IMR-90 (cell line): ENCODE results near the gene IBSP.

Experiments used
- CEBPB ChIP-seq: IDR thresholded peaks from 2 replicates; pipeline ENCODE4 v1.6.1; 2012; ENCODE audit warnings: low read depth, low read length, improper control_type of control experiment
- CTCF ChIP-seq: conservative IDR thresholded peaks from 2 replicates; pipeline ENCODE4 v1.5.1; 2012; ENCODE audit warnings: mild to moderate bottlenecking, low read depth, low read length, improper control_type of control experiment
- MAFK ChIP-seq: IDR thresholded peaks from 2 replicates; pipeline ENCODE4 v1.6.1; 2012; ENCODE audit warnings: low read depth, low read length, improper control_type of control experiment
- POLR2A ChIP-seq: IDR thresholded peaks from 2 replicates; pipeline ENCODE4 v1.6.1; 2012; ENCODE audit warnings: mild to moderate bottlenecking, low read depth, low read length
- RFX5 ChIP-seq: IDR thresholded peaks from 2 replicates; pipeline ENCODE4 v1.8.0; 2012; ENCODE audit warnings: low read depth, mild to moderate bottlenecking, low read length, moderate library complexity

GRCh38 chr4:87807402-87807801, 8.0 kb downstream of the IBSP start:
- TF ChIP-seq MAFK (no peak), POLR2A (no peak), RFX5 (no peak), CTCF (no peak), CEBPB (0 out of 2 replicates have a peak, but pooled peaks have one; percentile 22)
